HG02610 (cell line): ENCODE results near the gene CREBBP.

Experiments
- ATAC-seq: cut with Tn5 transposase; IDR thresholded peaks from one replicate; pipeline ENCODE4 v1.9.1; 2021; ENCODE audit warnings: mild to moderate bottlenecking, moderate library complexity; ENCODE audit not compliant: unreplicated experiment

The CREBBP gene

GRCh38 chr16:3879887-3880564 is 487 bp downstream of the CREBBP start:
- ATAC-seq, result peak; percentile 51

GRCh38 chr16:3879258-3879886 is 1.1 kb downstream of the CREBBP start:
- ATAC-seq, result peak; percentile 6

- no peak for ATAC-seq
Measured at GRCh38 chr16:3878610-3879009, 1.9 kb downstream of the CREBBP start.

GRCh38 chr16:3876695-3877094 is 3.8 kb downstream of the CREBBP start:
- ATAC-seq, result no peak

GRCh38 chr16:3876160-3876559 is 4.4 kb downstream of the CREBBP start:
- no peak for ATAC-seq

- no peak for ATAC-seq
Measured at GRCh38 chr16:3874794-3875692, 5.5 kb downstream of the CREBBP start.

GRCh38 chr16:3874242-3874641 is 6.3 kb downstream of the CREBBP start:
- no peak for ATAC-seq

GRCh38 chr16:3873482-3874173 is 6.9 kb downstream of the CREBBP start:
- no peak for ATAC-seq

- ATAC-seq, result no peak
Measured at GRCh38 chr16:3872216-3872895, 8.2 kb downstream of the CREBBP start.

GRCh38 chr16:3868967-3869366 is 11.5 kb downstream of the CREBBP start:
- ATAC-seq, result no peak

- ATAC-seq, result no peak
Measured at GRCh38 chr16:3868556-3868955, 12.0 kb downstream of the CREBBP start.

- ATAC-seq, result no peak
Measured at GRCh38 chr16:3866703-3867431, 13.6 kb downstream of the CREBBP start.

- no peak for ATAC-seq
Measured at GRCh38 chr16:3865241-3865640, 15.3 kb downstream of the CREBBP start.

- ATAC-seq, result no peak
Measured at GRCh38 chr16:3864562-3864961, 16.0 kb downstream of the CREBBP start.

- no peak for ATAC-seq
Measured at GRCh38 chr16:3863587-3863986, 16.9 kb downstream of the CREBBP start.

- no peak for ATAC-seq
Measured at GRCh38 chr16:3861808-3862451, 18.6 kb downstream of the CREBBP start.

GRCh38 chr16:3859889-3860288 is 20.6 kb downstream of the CREBBP start:
- no peak for ATAC-seq

- ATAC-seq, result no peak
Measured at GRCh38 chr16:3858801-3859200, 21.7 kb downstream of the CREBBP start.
